DND-41 (cell line): Measurements from ENCODE around the gene VIM.

Source experiments
- ATAC-seq: fragments of 200-7000 bp; cut with Tn5 transposase; 3 replicates; pipeline ENCODE4 v1.9.1; 2021; ENCODE audit warnings: low read depth; ENCODE audit not compliant: insufficient read depth
- DNase-seq: peaks from one replicate; pipeline ENCODE4 v3.0.0-alpha.2; 2020
- H2AFZ ChIP-seq: 2 replicates; pipeline ENCODE4 v1.6.0; 2012; ENCODE audit warnings: low read depth, low read length
- H3K27ac ChIP-seq: 2 replicates; pipeline ENCODE4 v1.5.1; 2012; ENCODE audit warnings: low read length, inconsistent platforms
- H3K27me3 ChIP-seq: fragments of 200-600 bp; sonication (generic); 2 replicates; pipeline ENCODE4 v1.6.0; 2012; ENCODE audit warnings: low read length, mild to moderate bottlenecking, inconsistent platforms; ENCODE audit not compliant: insufficient read depth, poor library complexity
- H3K36me3 ChIP-seq: 2 replicates; pipeline ENCODE4 v1.5.1; 2012; ENCODE audit warnings: low read length, inconsistent platforms; ENCODE audit not compliant: insufficient read depth
- H3K4me1 ChIP-seq: 2 replicates; pipeline ENCODE4 v1.5.1; 2012; ENCODE audit warnings: mild to moderate bottlenecking, low read length; ENCODE audit not compliant: insufficient read depth
- H3K4me2 ChIP-seq: 2 replicates; pipeline ENCODE4 v1.6.0; 2012; ENCODE audit warnings: mild to moderate bottlenecking, moderate library complexity, low read length, inconsistent platforms; ENCODE audit not compliant: insufficient read depth
- H3K4me3 ChIP-seq, 2 experiments: fragments of 200-600 bp in 1 of 2; shearing (Covaris generic) in 1 of 2; 2 replicates each; pipeline ENCODE4 v1.5.1; 2012 to 2016; ENCODE audit warnings: inconsistent platforms in 2 of 2, low read length in 2 of 2, mild to moderate bottlenecking in 2 of 2, low read depth in 1 of 2, moderate library complexity in 1 of 2
- H3K79me2 ChIP-seq: 2 replicates; pipeline ENCODE4 v1.6.0; 2012; ENCODE audit warnings: low read length, inconsistent platforms; ENCODE audit not compliant: insufficient read depth
- H3K9ac ChIP-seq: 2 replicates; pipeline ENCODE4 v1.6.0; 2012; ENCODE audit warnings: low read depth, mild to moderate bottlenecking, inconsistent platforms, low read length, moderate library complexity
- H3K9me3 ChIP-seq: 2 replicates; pipeline ENCODE4 v1.5.1; 2012; ENCODE audit warnings: low read length, moderate library complexity, mild to moderate bottlenecking, inconsistent platforms; ENCODE audit not compliant: insufficient read depth, severe bottlenecking
- H4K20me1 ChIP-seq: 2 replicates; pipeline ENCODE4 v1.6.0; 2012; ENCODE audit warnings: low read length; ENCODE audit not compliant: insufficient read depth
- CTCF ChIP-seq: IDR thresholded peaks from 2 replicates; pipeline ENCODE4 v1.5.1; 2012; ENCODE audit warnings: borderline replicate concordance, low read length, moderate library complexity, mild to moderate bottlenecking; ENCODE audit not compliant: poor library complexity, severe bottlenecking; ENCODE audit errors: extremely low read depth
- EZH2 ChIP-seq: IDR thresholded peaks from 3 replicates; pipeline ENCODE4 v1.6.1; 2012; ENCODE audit warnings: borderline replicate concordance, low read depth, mild to moderate bottlenecking, moderate library complexity, low read length, inconsistent platforms; ENCODE audit not compliant: severe bottlenecking

The VIM gene

GRCh38 chr10:17203416-17203815 is 24.6 kb upstream of the VIM start:
- ATAC-seq (no peak), DNase-seq (no peak)
- TF ChIP-seq EZH2 (no peak), CTCF (no peak)
- Histone ChIP-seq H3K9ac (no peak overlapping the region), H3K79me2 (peaks cover 26% of the 10 kb centered on the region), H3K27me3 (no peaks in the 10 kb centered on the region), H3K4me3 (no peak overlapping the region), H3K9me3 (no peaks in the 10 kb centered on the region), H4K20me1 (no peaks in the 10 kb centered on the region), H3K4me2 (no peak overlapping the region), H3K4me1 (peaks cover 45% of the 10 kb centered on the region), H3K36me3 (no peaks in the 10 kb centered on the region), H2AFZ (no peak overlapping the region), H3K27ac (no peak overlapping the region)

DNA sequence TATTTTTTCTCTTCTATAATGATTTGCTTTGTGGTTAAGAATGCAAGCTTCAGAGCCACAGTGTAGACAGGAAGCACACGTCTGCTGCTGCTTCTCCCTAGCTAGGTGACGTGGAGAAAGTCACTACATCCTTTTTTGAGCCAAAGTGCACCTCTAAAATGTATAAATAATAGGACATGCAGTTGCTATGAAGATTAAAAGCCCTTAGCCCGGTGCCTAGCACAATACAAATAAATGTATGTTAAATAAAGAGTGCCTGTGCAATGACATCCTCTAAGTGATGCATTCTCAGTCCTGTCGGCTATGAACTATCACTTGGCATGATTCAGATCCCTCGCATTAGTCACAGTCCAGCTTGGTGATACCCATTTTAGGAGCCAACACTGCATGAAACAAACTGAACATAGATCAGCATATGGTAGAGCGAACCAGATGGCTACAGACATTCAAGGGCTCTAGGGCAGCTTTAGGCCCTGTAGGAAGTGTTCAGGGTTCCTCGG is 21.8 kb upstream of the VIM start:
- DNase-seq (peak; percentile 41), ATAC-seq (peak; percentile 42)
- Histone ChIP-seq H2AFZ (peak overlapping the region; percentile 44; the same call in 1 of the 2 replicates), H3K79me2 (peaks cover 1% of the 10 kb centered on the region; the same call in 1 of the 2 replicates), H3K27ac (peak overlapping the region; percentile 45; the same call in 1 of the 2 replicates), H3K27me3 (no peaks in the 10 kb centered on the region), H3K9ac (no peak overlapping the region), H3K36me3 (no peaks in the 10 kb centered on the region), H3K4me1 (peaks cover 25% of the 10 kb centered on the region), H3K4me2 (no peak overlapping the region), H3K9me3 (no peaks in the 10 kb centered on the region), H4K20me1 (no peaks in the 10 kb centered on the region), H3K4me3 (no peak overlapping the region)
- TF ChIP-seq EZH2 (no peak), CTCF (no peak)

DNA sequence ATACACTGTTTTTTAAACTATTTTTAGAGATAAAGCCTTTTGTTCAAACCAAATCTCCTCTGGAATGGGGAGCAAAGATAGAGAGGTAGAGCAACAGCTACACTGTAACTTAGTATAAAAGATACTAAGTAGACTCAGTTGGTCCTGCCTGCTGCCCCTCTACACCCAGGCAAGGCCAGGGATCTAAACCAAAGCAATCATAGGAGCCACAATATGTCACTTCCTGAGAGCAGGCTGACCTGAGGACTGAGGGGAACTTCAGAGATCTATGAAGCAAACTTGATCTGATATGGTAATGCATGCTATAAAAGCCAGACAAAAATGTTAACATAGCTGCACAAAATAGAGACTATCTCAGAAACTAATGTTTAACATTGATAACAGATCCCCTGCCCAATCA is 19.6 kb upstream of the VIM start:
- Histone ChIP-seq H4K20me1 (no peaks in the 10 kb centered on the region), H3K4me3 (no peak overlapping the region), H3K27me3 (no peaks in the 10 kb centered on the region), H3K9ac (no peak overlapping the region), H3K4me1 (peaks cover 14% of the 10 kb centered on the region), H3K9me3 (no peaks in the 10 kb centered on the region), H3K4me2 (no peak overlapping the region), H2AFZ (no peak overlapping the region), H3K36me3 (no peaks in the 10 kb centered on the region), H3K79me2 (no peaks in the 10 kb centered on the region), H3K27ac (no peak overlapping the region)
- TF ChIP-seq EZH2 (no peak), CTCF (no peak)
- DNase-seq: no peak
- ATAC-seq: no peak

GRCh38 chr10:17209302-17209701 is 18.7 kb upstream of the VIM start:
- no peaks in the 10 kb centered on the region for H3K9me3 ChIP-seq
- peaks cover 14% of the 10 kb centered on the region for H3K4me1 ChIP-seq
- no peak for ATAC-seq
- H3K27ac ChIP-seq: no peak overlapping the region
- H3K4me3 ChIP-seq: no peak overlapping the region
- H3K4me2 ChIP-seq: no peak overlapping the region
- H4K20me1 ChIP-seq: no peaks in the 10 kb centered on the region
- H3K9ac ChIP-seq: no peak overlapping the region
- H3K79me2 ChIP-seq: no peaks in the 10 kb centered on the region
- H3K36me3 ChIP-seq: no peaks in the 10 kb centered on the region
- no peak for DNase-seq
- TF ChIP-seq EZH2: no peak
- no peak for TF ChIP-seq CTCF
- no peak overlapping the region for H2AFZ ChIP-seq
- H3K27me3 ChIP-seq: no peaks in the 10 kb centered on the region
